ENCODE data around the gene INPP4B.

INPP4B gene

GRCh38 chr4:142326181-142326580 is 519.9 kb downstream of the INPP4B start:
- WGBS, 2 donors (ENCODE audit: extremely low coverage in 2 of 2, insufficient read length in 2 of 2, insufficient replicate concordance in 1 of 2), result no CpG with 5 or more reads among the region's 4 CpGs

DNA sequence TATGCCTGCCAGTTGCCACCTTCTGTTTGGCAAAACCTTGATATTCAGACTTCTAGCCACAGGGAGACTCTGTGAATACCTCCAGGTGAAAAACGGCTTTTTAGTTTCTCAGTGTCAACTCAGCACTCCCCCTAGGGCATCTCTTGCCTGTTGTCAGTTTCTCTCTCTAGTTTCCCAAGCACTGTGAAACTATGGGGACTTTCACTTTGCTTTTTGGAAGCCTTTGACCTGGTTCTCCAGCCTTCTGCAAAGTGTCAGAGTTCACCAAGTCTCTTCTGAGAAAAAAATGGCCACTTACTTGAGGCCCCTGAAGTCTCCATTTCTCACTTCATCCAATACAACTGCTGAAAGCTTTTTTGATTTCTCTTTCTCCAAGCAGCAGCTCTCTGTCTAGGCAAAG is 521.5 kb downstream of the INPP4B start:
- no peak overlapping the region for H3K9ac ChIP-seq (ENCODE audit: low read depth, low read length, poor library complexity)
- no peak overlapping the region for H3K18ac ChIP-seq (ENCODE audit: low read length)
- H3K4ac ChIP-seq (ENCODE audit: low read length), result no peak overlapping the region
- H3K36me3 ChIP-seq (replicated peaks in 1 of 2; ENCODE audit: control insufficient read depth in 2 of 2, insufficient read depth in 2 of 2, low read length in 2 of 2), result no peaks in the 10 kb centered on the region
- H4K8ac ChIP-seq (ENCODE audit: low read depth, low read length), result no peak overlapping the region
- no peak overlapping the region for H2BK120ac ChIP-seq (ENCODE audit: low read depth, low read length)
- H3K4me3 ChIP-seq (ENCODE audit: low read length in 2 of 2), result no peak overlapping the region
- no peak overlapping the region for H3K14ac ChIP-seq (ENCODE audit: low read length)
- no peak overlapping the region for H2BK15ac ChIP-seq (ENCODE audit: low read length)
- H2AK5ac ChIP-seq (ENCODE audit: low read depth, low read length), result no peak overlapping the region
- no peaks in the 10 kb centered on the region for H3K27me3 ChIP-seq (ENCODE audit: control insufficient read depth in 3 of 3, insufficient read depth in 3 of 3, low read depth in 1 of 3, low read length in 3 of 3)
- H3K4me2 ChIP-seq (ENCODE audit: insufficient read depth, low read length, poor library complexity, severe bottlenecking), result no peak overlapping the region
- H2BK5ac ChIP-seq (ENCODE audit: low read length), result no peak overlapping the region
- no peak overlapping the region for H2AFZ ChIP-seq (ENCODE audit: low read length)
- no peaks in the 10 kb centered on the region for H3K9me3 ChIP-seq (replicated peaks in 1 of 2; ENCODE audit: control insufficient read depth in 2 of 2, insufficient read depth in 1 of 2, low read depth in 1 of 2, low read length in 2 of 2)
- no peaks in the 10 kb centered on the region for H3K4me1 ChIP-seq (ENCODE audit: control insufficient read depth in 2 of 2, insufficient read depth in 1 of 2, low read depth in 1 of 2, low read length in 2 of 2)
- H3K79me1 ChIP-seq (ENCODE audit: low read depth, low read length), result no peaks in the 10 kb centered on the region
- DNase-seq (ENCODE audit: low spot score), result no peak
- H4K91ac ChIP-seq (ENCODE audit: low read depth, low read length, poor library complexity), result no peak overlapping the region
- no peak overlapping the region for H3K23ac ChIP-seq (ENCODE audit: low read depth, low read length, poor library complexity)
- H2BK12ac ChIP-seq (ENCODE audit: low read length), result no peak overlapping the region
- no peak overlapping the region for H3K27ac ChIP-seq (replicated peaks; ENCODE audit: low read length)
- WGBS, 2 donors (ENCODE audit: extremely low coverage in 2 of 2, insufficient read length in 2 of 2, insufficient replicate concordance in 1 of 2), result no CpG with 5 or more reads among the region's 1 CpG

More at GRCh38 chr4:142326181-142326580, 519.9 kb downstream of the INPP4B start:
- Histone ChIP-seq H3K4me2 (ENCODE audit: insufficient read depth, low read length, poor library complexity, severe bottlenecking) (no peak overlapping the region), H3K4me1 (ENCODE audit: control insufficient read depth in 2 of 2, insufficient read depth in 1 of 2, low read depth in 1 of 2, low read length in 2 of 2) (no peaks in the 10 kb centered on the region), H2AFZ (ENCODE audit: low read length) (no peak overlapping the region), H2BK12ac (ENCODE audit: low read length) (no peak overlapping the region), H2BK120ac (ENCODE audit: low read depth, low read length) (no peak overlapping the region), H4K91ac (ENCODE audit: low read depth, low read length, poor library complexity) (no peak overlapping the region), H3K27ac (replicated peaks; ENCODE audit: low read length) (no peak overlapping the region), H3K23ac (ENCODE audit: low read depth, low read length, poor library complexity) (no peak overlapping the region), H3K27me3 (ENCODE audit: control insufficient read depth in 3 of 3, insufficient read depth in 3 of 3, low read depth in 1 of 3, low read length in 3 of 3) (no peaks in the 10 kb centered on the region), H3K79me1 (ENCODE audit: low read depth, low read length) (no peaks in the 10 kb centered on the region), H3K4ac (ENCODE audit: low read length) (no peak overlapping the region), H3K18ac (ENCODE audit: low read length) (no peak overlapping the region), H2AK5ac (ENCODE audit: low read depth, low read length) (no peak overlapping the region), H3K14ac (ENCODE audit: low read length) (no peak overlapping the region), H2BK5ac (ENCODE audit: low read length) (no peak overlapping the region), H3K9ac (ENCODE audit: low read depth, low read length, poor library complexity) (no peak overlapping the region), H2BK15ac (ENCODE audit: low read length) (no peak overlapping the region), H4K8ac (ENCODE audit: low read depth, low read length) (no peak overlapping the region), H3K36me3 (replicated peaks in 1 of 2; ENCODE audit: control insufficient read depth in 2 of 2, insufficient read depth in 2 of 2, low read length in 2 of 2) (no peaks in the 10 kb centered on the region), H3K4me3 (ENCODE audit: low read length in 2 of 2) (no peak overlapping the region), H3K9me3 (replicated peaks in 1 of 2; ENCODE audit: control insufficient read depth in 2 of 2, insufficient read depth in 1 of 2, low read depth in 1 of 2, low read length in 2 of 2) (no peaks in the 10 kb centered on the region)
- no peak for DNase-seq (ENCODE audit: low spot score)

GRCh38 chr4:142322996-142323395 is 523.1 kb downstream of the INPP4B start:
- Histone ChIP-seq H2BK15ac (ENCODE audit: low read length) (no peak overlapping the region), H3K27ac (replicated peaks; ENCODE audit: low read length) (no peak overlapping the region), H3K18ac (ENCODE audit: low read length) (no peak overlapping the region), H3K14ac (ENCODE audit: low read length) (no peak overlapping the region), H2BK5ac (ENCODE audit: low read length) (no peak overlapping the region), H2BK12ac (ENCODE audit: low read length) (no peak overlapping the region), H3K79me1 (ENCODE audit: low read depth, low read length) (no peaks in the 10 kb centered on the region), H3K27me3 (ENCODE audit: control insufficient read depth in 3 of 3, insufficient read depth in 3 of 3, low read depth in 1 of 3, low read length in 3 of 3) (no peaks in the 10 kb centered on the region), H3K23ac (ENCODE audit: low read depth, low read length, poor library complexity) (no peak overlapping the region), H2AFZ (ENCODE audit: low read length) (no peak overlapping the region), H2AK5ac (ENCODE audit: low read depth, low read length) (no peak overlapping the region), H3K4ac (ENCODE audit: low read length) (no peak overlapping the region), H3K4me2 (ENCODE audit: insufficient read depth, low read length, poor library complexity, severe bottlenecking) (no peak overlapping the region), H4K91ac (ENCODE audit: low read depth, low read length, poor library complexity) (no peak overlapping the region), H3K4me3 (ENCODE audit: low read length in 2 of 2) (no peak overlapping the region), H3K9me3 (replicated peaks in 1 of 2; ENCODE audit: control insufficient read depth in 2 of 2, insufficient read depth in 1 of 2, low read depth in 1 of 2, low read length in 2 of 2) (no peaks in the 10 kb centered on the region), H4K8ac (ENCODE audit: low read depth, low read length) (no peak overlapping the region), H3K9ac (ENCODE audit: low read depth, low read length, poor library complexity) (no peak overlapping the region), H3K36me3 (replicated peaks in 1 of 2; ENCODE audit: control insufficient read depth in 2 of 2, insufficient read depth in 2 of 2, low read length in 2 of 2) (no peaks in the 10 kb centered on the region), H3K4me1 (ENCODE audit: control insufficient read depth in 2 of 2, insufficient read depth in 1 of 2, low read depth in 1 of 2, low read length in 2 of 2) (no peaks in the 10 kb centered on the region), H2BK120ac (ENCODE audit: low read depth, low read length) (no peak overlapping the region)
- no peak for DNase-seq (ENCODE audit: low spot score)
- no CpG with 5 or more reads among the region's 2 CpGs for WGBS, 2 donors (ENCODE audit: extremely low coverage in 2 of 2, insufficient read length in 2 of 2, insufficient replicate concordance in 1 of 2)

- no peak overlapping the region for H2AK5ac ChIP-seq (ENCODE audit: low read depth, low read length)
- H3K4me3 ChIP-seq (ENCODE audit: low read length in 2 of 2), result no peak overlapping the region
- H2AFZ ChIP-seq (ENCODE audit: low read length), result no peak overlapping the region
- no peak overlapping the region for H3K27ac ChIP-seq (replicated peaks; ENCODE audit: low read length)
- no peak overlapping the region for H3K9ac ChIP-seq (ENCODE audit: low read depth, low read length, poor library complexity)
- H3K9me3 ChIP-seq (replicated peaks in 1 of 2; ENCODE audit: control insufficient read depth in 2 of 2, insufficient read depth in 1 of 2, low read depth in 1 of 2, low read length in 2 of 2), result no peaks in the 10 kb centered on the region
- H2BK12ac ChIP-seq (ENCODE audit: low read length), result no peak overlapping the region
- H3K79me1 ChIP-seq (ENCODE audit: low read depth, low read length), result no peaks in the 10 kb centered on the region
- no peaks in the 10 kb centered on the region for H3K36me3 ChIP-seq (replicated peaks in 1 of 2; ENCODE audit: control insufficient read depth in 2 of 2, insufficient read depth in 2 of 2, low read length in 2 of 2)
- no peak overlapping the region for H3K14ac ChIP-seq (ENCODE audit: low read length)
- H2BK120ac ChIP-seq (ENCODE audit: low read depth, low read length), result no peak overlapping the region
- no peak overlapping the region for H4K8ac ChIP-seq (ENCODE audit: low read depth, low read length)
- H4K91ac ChIP-seq (ENCODE audit: low read depth, low read length, poor library complexity), result no peak overlapping the region
- H3K23ac ChIP-seq (ENCODE audit: low read depth, low read length, poor library complexity), result no peak overlapping the region
- H3K4ac ChIP-seq (ENCODE audit: low read length), result no peak overlapping the region
- no CpG with 5 or more reads among the region's 1 CpG for WGBS, 2 donors (ENCODE audit: extremely low coverage in 2 of 2, insufficient read length in 2 of 2, insufficient replicate concordance in 1 of 2)
- H2BK15ac ChIP-seq (ENCODE audit: low read length), result no peak overlapping the region
- H3K27me3 ChIP-seq (ENCODE audit: control insufficient read depth in 3 of 3, insufficient read depth in 3 of 3, low read depth in 1 of 3, low read length in 3 of 3), result no peaks in the 10 kb centered on the region
- H3K4me1 ChIP-seq (ENCODE audit: control insufficient read depth in 2 of 2, insufficient read depth in 1 of 2, low read depth in 1 of 2, low read length in 2 of 2), result no peaks in the 10 kb centered on the region
- no peak for DNase-seq (ENCODE audit: low spot score)
- H2BK5ac ChIP-seq (ENCODE audit: low read length), result no peak overlapping the region
- no peak overlapping the region for H3K18ac ChIP-seq (ENCODE audit: low read length)
- H3K4me2 ChIP-seq (ENCODE audit: insufficient read depth, low read length, poor library complexity, severe bottlenecking), result no peak overlapping the region
These were observed 527.8 kb downstream of the INPP4B start for GRCh38 chr4:142318280-142318679.
